BLaER1 treated with 17β-estradiol and CSF1 and Interleukin-3, amounts not matched to agents 10 nM and 100 nM (cell line): Measurements from ENCODE around the gene CHRDL2.
"Not testable (repeated sequence)": the region's sequence is repeated elsewhere in the genome, so short reads cannot be mapped to it uniquely, and the experiment has no call there.

ENCODE experiments used
- H3K27ac ChIP-seq, 11 experiments: shearing (Covaris generic); formaldehyde crosslinking; 2 replicates each; pipeline ENCODE4 v1.8.1; 2022
- H3K27me3 ChIP-seq, 11 experiments: shearing (Covaris generic); formaldehyde crosslinking; 2 replicates each; pipeline ENCODE4 v1.8.1; 2022
- H3K36me3 ChIP-seq, 11 experiments: shearing (Covaris generic); formaldehyde crosslinking; 2 replicates each; pipeline ENCODE4 v1.8.1; 2022
- H3K4me1 ChIP-seq, 10 experiments: shearing (Covaris generic); formaldehyde crosslinking; 2 replicates each; pipeline ENCODE4 v1.8.1; 2022
- H3K4me2 ChIP-seq, 11 experiments: shearing (Covaris generic); formaldehyde crosslinking; 2 replicates each; pipeline ENCODE4 v1.8.1; 2022
- H3K4me3 ChIP-seq, 10 experiments: shearing (Covaris generic); formaldehyde crosslinking; 2 replicates each; pipeline ENCODE4 v1.8.1; 2022
- H3K9ac ChIP-seq, 11 experiments: shearing (Covaris generic); formaldehyde crosslinking; 2 replicates each; pipeline ENCODE4 v1.8.1; 2022
- H3K9me3 ChIP-seq, 11 experiments: shearing (Covaris generic); formaldehyde crosslinking; replicated peaks in 1 of 11; 2 replicates each; pipeline ENCODE4 v1.8.1; 2022
- H4K20me1 ChIP-seq, 11 experiments: shearing (Covaris generic); formaldehyde crosslinking; 2 replicates each; pipeline ENCODE4 v1.8.1; 2022
- Cebpa-rat ChIP-seq, 11 experiments: shearing (Covaris generic); IDR thresholded peaks; 2 replicates each; pipeline ENCODE4 v1.8.1; 2022

Gene CHRDL2

GRCh38 chr11:74662487-74663103 lies 68.6 kb downstream of the CHRDL2 start:
- no peaks in the 10 kb centered on the region for H4K20me1 ChIP-seq
- no peak overlapping the region for H3K4me3 ChIP-seq
- no peaks in the 10 kb centered on the region for H3K4me1 ChIP-seq
- peaks cover 11 to 40% (median 24%) of the 10 kb centered on the region in 11 experiments; a peak in 19 of 22 replicates for H3K36me3 ChIP-seq
- H3K9ac ChIP-seq: no peak overlapping the region
- no peaks in the 10 kb centered on the region for H3K27me3 ChIP-seq
- no peak overlapping the region for H3K27ac ChIP-seq
- H3K4me2 ChIP-seq: no peak overlapping the region
- peaks cover 21 to 40% (median 32%) of the 10 kb centered on the region in 11 experiments for H3K9me3 ChIP-seq
- TF ChIP-seq Cebpa-rat (IDR thresholded peaks at IDR 0.05): no peak

GRCh38 chr11:74659124-74659523 lies 72.1 kb downstream of the CHRDL2 start:
- H3K36me3 ChIP-seq: peaks cover 11 to 49% (median 24%) of the 10 kb centered on the region in 11 experiments; a peak in 20 of 22 replicates
- not testable (repeated sequence) for H3K27me3 ChIP-seq, H3K4me1 ChIP-seq, H3K4me3 ChIP-seq, H3K9ac ChIP-seq, H3K4me2 ChIP-seq, H4K20me1 ChIP-seq, H3K27ac ChIP-seq
- peaks cover 21 to 40% (median 32%) of the 10 kb centered on the region in 11 experiments for H3K9me3 ChIP-seq

- H4K20me1 ChIP-seq: no peaks in the 10 kb centered on the region
- H3K36me3 ChIP-seq: peaks cover 19 to 68% (median 38%) of the 10 kb centered on the region in 11 experiments
- H3K9ac ChIP-seq: no peak overlapping the region
- H3K4me3 ChIP-seq: no peak overlapping the region
- H3K27ac ChIP-seq: no peak overlapping the region
- no peak overlapping the region for H3K4me2 ChIP-seq
- H3K27me3 ChIP-seq: no peaks in the 10 kb centered on the region
- peaks cover 21 to 26% (median 23%) of the 10 kb centered on the region in 11 experiments for H3K9me3 ChIP-seq
- no peaks in the 10 kb centered on the region for H3K4me1 ChIP-seq
- no peak for TF ChIP-seq Cebpa-rat (IDR thresholded peaks at IDR 0.05)
Observed at GRCh38 chr11:74654976-74655375, 76.2 kb downstream of the CHRDL2 start.

GRCh38 chr11:74650498-74650897 lies 80.7 kb downstream of the CHRDL2 start:
- Histone ChIP-seq H3K4me2 (no peak overlapping the region), H4K20me1 (no peaks in the 10 kb centered on the region; a peak in 1 of 22 replicates), H3K4me1 (no peaks in the 10 kb centered on the region), H3K27me3 (no peaks in the 10 kb centered on the region), H3K36me3 (peaks cover 47 to 90% (median 68%) of the 10 kb centered on the region in 11 experiments), H3K9me3 (no peaks in the 10 kb centered on the region), H3K4me3 (no peak overlapping the region), H3K9ac (no peak overlapping the region), H3K27ac (no peak overlapping the region)
- no peak for TF ChIP-seq Cebpa-rat (IDR thresholded peaks at IDR 0.05)

GRCh38 chr11:74648894-74649293 lies 82.3 kb downstream of the CHRDL2 start:
- H3K9me3 ChIP-seq: no peaks in the 10 kb centered on the region
- no peaks in the 10 kb centered on the region for H3K27me3 ChIP-seq
- H3K27ac ChIP-seq: no peak overlapping the region
- peaks cover 54 to 96% (median 80%) of the 10 kb centered on the region in 11 experiments for H3K36me3 ChIP-seq
- no peak for TF ChIP-seq Cebpa-rat (IDR thresholded peaks at IDR 0.05)
- no peak overlapping the region for H3K4me3 ChIP-seq
- H4K20me1 ChIP-seq: no peaks in the 10 kb centered on the region; a peak in 1 of 22 replicates
- no peak overlapping the region for H3K9ac ChIP-seq
- no peaks in the 10 kb centered on the region for H3K4me1 ChIP-seq
- H3K4me2 ChIP-seq: no peak overlapping the region

- H3K27me3 ChIP-seq: no peaks in the 10 kb centered on the region
- no peaks in the 10 kb centered on the region for H3K9me3 ChIP-seq
- H3K9ac ChIP-seq: no peak overlapping the region
- no peak overlapping the region for H3K4me2 ChIP-seq
- H3K27ac ChIP-seq: no peak overlapping the region
- TF ChIP-seq Cebpa-rat (IDR thresholded peaks at IDR 0.05): no peak
- peaks cover 50 to 100% (median 87%) of the 10 kb centered on the region in 11 experiments for H3K36me3 ChIP-seq
- H4K20me1 ChIP-seq: no peaks in the 10 kb centered on the region; a peak in 1 of 22 replicates
- H3K4me1 ChIP-seq: no peaks in the 10 kb centered on the region
- no peak overlapping the region for H3K4me3 ChIP-seq
Observed at GRCh38 chr11:74647831-74648230, 83.4 kb downstream of the CHRDL2 start.

GRCh38 chr11:74647404-74647803 lies 83.8 kb downstream of the CHRDL2 start:
- Histone ChIP-seq H4K20me1 (no peaks in the 10 kb centered on the region; a peak in 1 of 22 replicates), H3K4me3 (no peak overlapping the region), H3K4me2 (no peak overlapping the region), H3K9ac (no peak overlapping the region), H3K4me1 (no peaks in the 10 kb centered on the region), H3K36me3 (peaks cover 50 to 100% (median 87%) of the 10 kb centered on the region in 11 experiments), H3K27me3 (no peaks in the 10 kb centered on the region), H3K27ac (no peak overlapping the region), H3K9me3 (no peaks in the 10 kb centered on the region)
- no peak for TF ChIP-seq Cebpa-rat (IDR thresholded peaks at IDR 0.05)

- no peak for TF ChIP-seq Cebpa-rat (IDR thresholded peaks at IDR 0.05)
- Histone ChIP-seq H3K27ac (no peak overlapping the region), H4K20me1 (no peaks in the 10 kb centered on the region; a peak in 1 of 22 replicates)
Observed at GRCh38 chr11:74646954-74647353, 84.3 kb downstream of the CHRDL2 start.

More at GRCh38 chr11:74646954-74647353, 84.3 kb downstream of the CHRDL2 start:
- no peak overlapping the region for H3K9ac ChIP-seq
- H3K36me3 ChIP-seq: peaks cover 54 to 100% (median 87%) of the 10 kb centered on the region in 11 experiments
- no peaks in the 10 kb centered on the region for H3K4me1 ChIP-seq
- H3K9me3 ChIP-seq: no peaks in the 10 kb centered on the region
- H3K27me3 ChIP-seq: no peaks in the 10 kb centered on the region
- no peak overlapping the region for H3K4me2 ChIP-seq
- H3K4me3 ChIP-seq: no peak overlapping the region
